HL-60 (cell line): Measurements from ENCODE around the gene PLVAP.

Experiments used
- GABPA ChIP-seq: IDR thresholded peaks from 2 replicates; pipeline ENCODE4 v1.6.1; 2012; ENCODE audit warnings: low read depth
- POLR2AphosphoS5 ChIP-seq: IDR thresholded peaks from 2 replicates; pipeline ENCODE4 v1.6.1; 2012; ENCODE audit warnings: low read depth
- TF ChIP-seq, protein P1 (sequence below): IDR thresholded peaks from one replicate; pipeline ENCODE4 v1.5.1; 2011; ENCODE audit warnings: low read length, control low read depth, inconsistent platforms; ENCODE audit not compliant: insufficient read depth

DNA sequence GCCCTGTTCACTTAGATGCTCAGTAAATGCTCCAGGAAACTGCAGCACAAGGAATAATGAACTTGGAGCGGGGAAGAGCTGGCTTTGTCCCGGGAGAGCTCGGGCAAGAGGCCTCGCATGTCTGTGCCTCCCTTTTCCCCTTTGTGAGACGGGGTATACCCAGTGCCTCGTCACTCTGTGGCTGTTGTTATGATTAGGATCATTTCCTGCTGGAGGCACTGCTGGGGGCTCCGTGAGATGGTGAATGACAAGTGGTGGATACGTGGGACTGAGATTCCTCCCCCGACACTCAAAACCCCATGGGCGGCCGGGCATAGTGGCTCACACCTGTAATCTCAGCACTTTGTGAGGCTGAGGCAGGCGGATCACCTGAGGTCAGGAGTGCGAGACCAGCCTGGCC, 1.1 kb upstream of the PLVAP start:
- TF ChIP-seq, protein P1, sequence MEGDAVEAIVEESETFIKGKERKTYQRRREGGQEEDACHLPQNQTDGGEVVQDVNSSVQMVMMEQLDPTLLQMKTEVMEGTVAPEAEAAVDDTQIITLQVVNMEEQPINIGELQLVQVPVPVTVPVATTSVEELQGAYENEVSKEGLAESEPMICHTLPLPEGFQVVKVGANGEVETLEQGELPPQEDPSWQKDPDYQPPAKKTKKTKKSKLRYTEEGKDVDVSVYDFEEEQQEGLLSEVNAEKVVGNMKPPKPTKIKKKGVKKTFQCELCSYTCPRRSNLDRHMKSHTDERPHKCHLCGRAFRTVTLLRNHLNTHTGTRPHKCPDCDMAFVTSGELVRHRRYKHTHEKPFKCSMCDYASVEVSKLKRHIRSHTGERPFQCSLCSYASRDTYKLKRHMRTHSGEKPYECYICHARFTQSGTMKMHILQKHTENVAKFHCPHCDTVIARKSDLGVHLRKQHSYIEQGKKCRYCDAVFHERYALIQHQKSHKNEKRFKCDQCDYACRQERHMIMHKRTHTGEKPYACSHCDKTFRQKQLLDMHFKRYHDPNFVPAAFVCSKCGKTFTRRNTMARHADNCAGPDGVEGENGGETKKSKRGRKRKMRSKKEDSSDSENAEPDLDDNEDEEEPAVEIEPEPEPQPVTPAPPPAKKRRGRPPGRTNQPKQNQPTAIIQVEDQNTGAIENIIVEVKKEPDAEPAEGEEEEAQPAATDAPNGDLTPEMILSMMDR = no peak
- TF ChIP-seq GABPA (no peak), POLR2AphosphoS5 (no peak)
